SK-N-SH (cell line): Measurements from ENCODE around the gene TSPAN15. TPM values are rescaled to one million over a fixed set of nuclear protein-coding genes. Genes with fewer than 3 reads are reported as not detected.

Source experiments
- CTCF ChIA-PET: fragments of 300-600, 350-600 bp; formaldehyde crosslinking; extraction: SDS; loops from one replicate; lab custom pipeline; 2021; lab: Yijun Ruan, JAX
- POLR2A ChIA-PET: fragments of 350-600 bp; sonication (Branson Sonifier 250); formaldehyde crosslinking; extraction: SDS; loops from one replicate; lab custom pipeline; 2020; ENCODE audit warnings: antibody characterized with exemption, inconsistent platforms; lab: Yijun Ruan, JAX
- DNase-seq: peaks from one replicate; pipeline ENCODE4 v3.0.0; 2012
- H2AFZ ChIP-seq: fragments of 200-600 bp; sonication (generic); 2 replicates; pipeline ENCODE4 v1.8.1; 2016; ENCODE audit warnings: antibody characterized with exemption, mild to moderate bottlenecking, low read depth
- H3F3A ChIP-seq: fragments of 200-600 bp; sonication (generic); replicated peaks from 2 replicates; pipeline ENCODE3; 2016; ENCODE audit warnings: antibody characterized with exemption, mild to moderate bottlenecking; ENCODE audit not compliant: insufficient read depth
- H3K27ac ChIP-seq, 2 experiments: fragments of 200-500 bp in 1 of 2; fragments of 200-600 bp in 1 of 2; sonication (Bioruptor generic) in 1 of 2; sonication (generic), shearing (Covaris generic) in 1 of 2; 2 replicates each; pipeline versions ENCODE4 v1.5.1 to v1.6.1; 2014 to 2016; ENCODE audit warnings: low read depth in 2 of 2, inconsistent platforms in 1 of 2, low read length in 1 of 2, mild to moderate bottlenecking in 1 of 2, mixed read lengths in 1 of 2
- H3K27me3 ChIP-seq: fragments of 200-600 bp; sonication (generic), shearing (Covaris generic); 2 replicates; pipeline ENCODE4 v1.6.1; 2016; ENCODE audit warnings: mixed run types; ENCODE audit not compliant: insufficient read depth
- H3K36me3 ChIP-seq, 2 experiments: fragments of 200-500 bp in 1 of 2; fragments of 200-600 bp in 1 of 2; sonication (Bioruptor generic) in 1 of 2; sonication (generic) in 1 of 2; replicated peaks in 1 of 2; 2 replicates each; pipeline versions ENCODE3 to v1.5.1; 2014 to 2016; ENCODE audit warnings: low read length in 1 of 2, mild to moderate bottlenecking in 1 of 2; ENCODE audit not compliant: insufficient read depth in 2 of 2, control insufficient read depth in 1 of 2
- H3K4me1 ChIP-seq, 2 experiments: fragments of 200-500 bp in 1 of 2; fragments of 200-600 bp in 1 of 2; sonication (Bioruptor generic) in 1 of 2; sonication (generic), shearing (Covaris generic) in 1 of 2; 2 replicates each; pipeline versions ENCODE4 v1.5.1 to v1.6.1; 2014 to 2016; ENCODE audit warnings: low read depth in 1 of 2, low read length in 1 of 2, mixed run types in 1 of 2; ENCODE audit not compliant: insufficient read depth in 2 of 2, control insufficient read depth in 1 of 2
- H3K4me2 ChIP-seq: fragments of 200-600 bp; sonication (generic), shearing (Covaris generic); 2 replicates; pipeline ENCODE4 v1.6.1; 2017; ENCODE audit warnings: mixed run types
- H3K4me3 ChIP-seq, 2 experiments: fragments of 200-500 bp in 1 of 2; fragments of 200-600 bp in 1 of 2; sonication (Bioruptor generic) in 1 of 2; sonication (generic), shearing (Covaris generic) in 1 of 2; 2 replicates each; pipeline versions ENCODE4 v1.5.1 to v1.8.1; 2014 to 2016; ENCODE audit warnings: low read depth in 2 of 2, inconsistent platforms in 1 of 2, low read length in 1 of 2, mild to moderate bottlenecking in 1 of 2, mixed read lengths in 1 of 2, moderate library complexity in 1 of 2
- H3K79me2 ChIP-seq: fragments of 200-600 bp; sonication (generic); 2 replicates; pipeline ENCODE4 v1.8.1; 2017; ENCODE audit warnings: mild to moderate bottlenecking; ENCODE audit not compliant: insufficient read depth
- H3K9ac ChIP-seq: fragments of 200-600 bp; sonication (generic); 2 replicates; pipeline ENCODE4 v1.6.1; 2017; ENCODE audit warnings: mixed run types
- H3K9me2 ChIP-seq: fragments of 200-600 bp; sonication (generic); 2 replicates; pipeline ENCODE4 v1.6.1; 2017; ENCODE audit warnings: mixed run types
- H3K9me3 ChIP-seq: fragments of 200-600 bp; sonication (generic); 2 replicates; pipeline ENCODE4 v1.6.1; 2017; ENCODE audit warnings: mixed run types, mild to moderate bottlenecking, moderate library complexity
- H4K20me1 ChIP-seq: fragments of 200-600 bp; sonication (generic); 2 replicates; pipeline ENCODE4 v1.6.1; 2017; ENCODE audit warnings: mild to moderate bottlenecking, mixed run types; ENCODE audit not compliant: insufficient read depth
- CHD2 ChIP-seq: fragments of 150-350 bp; IDR thresholded peaks from 2 replicates; pipeline ENCODE4 v1.6.1; 2018; ENCODE audit warnings: low read length; ENCODE audit not compliant: partially characterized antibody
- CTCF ChIP-seq: fragments of 200-600 bp; sonication (generic); IDR thresholded peaks from 2 replicates; pipeline ENCODE4 v1.6.1; 2017; ENCODE audit warnings: antibody characterized with exemption, mild to moderate bottlenecking, moderate library complexity
- ELF1 ChIP-seq: IDR thresholded peaks from 2 replicates; pipeline ENCODE4 v1.4.0; 2012
- FOSL2 ChIP-seq: IDR thresholded peaks from 2 replicates; pipeline ENCODE4 v1.4.0; 2012; ENCODE audit warnings: low read depth, mild to moderate bottlenecking, moderate library complexity, borderline replicate concordance
- GATA2 ChIP-seq: sonication (generic); formaldehyde crosslinking; IDR thresholded peaks from 2 replicates; pipeline ENCODE4 v1.5.0; 2020; ENCODE audit warnings: mild to moderate bottlenecking, missing genetic modification reagents
- MXI1 ChIP-seq: IDR thresholded peaks from 2 replicates; pipeline ENCODE4 v1.6.1; 2012; ENCODE audit warnings: mild to moderate bottlenecking, low read depth, low read length, improper control_type of control experiment
- NRF1 ChIP-seq: IDR thresholded peaks from 2 replicates; pipeline ENCODE4 v1.6.1; 2012; ENCODE audit warnings: low read depth, mild to moderate bottlenecking, low read length
- PBX3 ChIP-seq: IDR thresholded peaks from 2 replicates; pipeline ENCODE4; 2012
- RCOR1 ChIP-seq: fragments of 150-350 bp; IDR thresholded peaks from 2 replicates; pipeline ENCODE4 v1.6.1; 2017; ENCODE audit warnings: antibody characterized with exemption, low read length
- TCF12 ChIP-seq: IDR thresholded peaks from 2 replicates; pipeline ENCODE4 v1.4.0; 2012
- ZBTB33 ChIP-seq: IDR thresholded peaks from 2 replicates; pipeline ENCODE4 v1.4.0; 2012; ENCODE audit warnings: low read depth, borderline replicate concordance
- polyA plus RNA-seq, 3 experiments: library from polyadenylated mRNA; depleted of rRNA; stranded (reverse); fragments of >200 nt; gene quantifications; 2 replicates each; pipeline ENCODE4 v1.2.3, GENCODE V29; 2012
- TF ChIP-seq, protein P1 (sequence below): fragments of 150-350 bp; IDR thresholded peaks from 2 replicates; pipeline ENCODE4 v1.6.1; 2016; ENCODE audit warnings: mild to moderate bottlenecking, low read depth, low read length

TSPAN15 gene
- polyA plus RNA-seq, 1 of the 3 experiments (the other 2 are of a cell fraction), result 8.5 TPM

GRCh38 chr10:69549959-69550358 is 98.7 kb downstream of the TSPAN15 start:
- Histone ChIP-seq H3K9me2 (no peaks in the 10 kb centered on the region), H3K36me3 (no peaks in the 10 kb centered on the region), H3K4me1 (no peaks in the 10 kb centered on the region), H2AFZ (no peak overlapping the region), H3K9me3 (no peaks in the 10 kb centered on the region), H3F3A (no peaks in the 10 kb centered on the region), H3K4me2 (no peak overlapping the region), H4K20me1 (no peaks in the 10 kb centered on the region), H3K4me3 (no peak overlapping the region), H3K79me2 (no peaks in the 10 kb centered on the region), H3K27me3 (peaks cover 16% of the 10 kb centered on the region; the same call in 1 of the 2 replicates), H3K9ac (no peak overlapping the region), H3K27ac (no peak overlapping the region)
- TF ChIP-seq ZBTB33 (no peak), FOSL2 (no peak), ELF1 (no peak), TCF12 (no peak), RCOR1 (no peak), GATA2 (no peak), MXI1 (no peak), NRF1 (no peak), PBX3 (no peak), CHD2 (no peak), CTCF (no peak)
- TF ChIP-seq, protein P1, sequence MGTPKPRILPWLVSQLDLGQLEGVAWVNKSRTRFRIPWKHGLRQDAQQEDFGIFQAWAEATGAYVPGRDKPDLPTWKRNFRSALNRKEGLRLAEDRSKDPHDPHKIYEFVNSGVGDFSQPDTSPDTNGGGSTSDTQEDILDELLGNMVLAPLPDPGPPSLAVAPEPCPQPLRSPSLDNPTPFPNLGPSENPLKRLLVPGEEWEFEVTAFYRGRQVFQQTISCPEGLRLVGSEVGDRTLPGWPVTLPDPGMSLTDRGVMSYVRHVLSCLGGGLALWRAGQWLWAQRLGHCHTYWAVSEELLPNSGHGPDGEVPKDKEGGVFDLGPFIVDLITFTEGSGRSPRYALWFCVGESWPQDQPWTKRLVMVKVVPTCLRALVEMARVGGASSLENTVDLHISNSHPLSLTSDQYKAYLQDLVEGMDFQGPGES, result no peak
- DNase-seq, result no peak
- ChIA-PET CTCF (interaction anchor here (1.2 kb wide), 2 partner anchors 10 to 28 kb away, joined by 3 to 5 read pairs; no protein-coding TSS in a partner anchor), POLR2A (no interaction called here)
